CD4-positive, alpha-beta T cell treated with Interleukin-10 for 1 hour (primary cell): ENCODE results near the gene NEK10.
"Not testable (repeated sequence)": the region's sequence is repeated elsewhere in the genome, so short reads cannot be mapped to it uniquely, and the experiment has no call there.

Experiments used
- DNase-seq: peaks from one replicate; pipeline ENCODE4 v3.0.0-alpha.2; 2020

Gene NEK10

GRCh38 chr3:27312044-27312668 is 57.0 kb downstream of the NEK10 start:
- DNase-seq: peak; percentile 68

GRCh38 chr3:27311400-27311799 is 57.8 kb downstream of the NEK10 start:
- no peak for DNase-seq

GRCh38 chr3:27310688-27311087 is 58.5 kb downstream of the NEK10 start:
- DNase-seq: no peak

- no peak for DNase-seq
Observed at GRCh38 chr3:27307566-27307965, 61.6 kb downstream of the NEK10 start.

- no peak for DNase-seq
Observed at GRCh38 chr3:27302891-27303290, 66.3 kb downstream of the NEK10 start.

- DNase-seq: not testable (repeated sequence)
Observed at GRCh38 chr3:27298981-27299380, 70.2 kb downstream of the NEK10 start.

- DNase-seq: no peak
Observed at GRCh38 chr3:27293939-27294338, 75.2 kb downstream of the NEK10 start.

GRCh38 chr3:27290760-27291159 is 78.4 kb downstream of the NEK10 start:
- DNase-seq: no peak

- DNase-seq: no peak
Observed at GRCh38 chr3:27289769-27290413, 79.3 kb downstream of the NEK10 start.

GRCh38 chr3:27287052-27287451 is 82.1 kb downstream of the NEK10 start:
- DNase-seq: no peak

- DNase-seq: not testable (repeated sequence)
Observed at GRCh38 chr3:27286467-27286866, 82.7 kb downstream of the NEK10 start.

- DNase-seq: no peak
Observed at GRCh38 chr3:27285668-27286067, 83.5 kb downstream of the NEK10 start.

GRCh38 chr3:27281671-27282150 is 87.5 kb downstream of the NEK10 start:
- no peak for DNase-seq

- DNase-seq: no peak
Observed at GRCh38 chr3:27279123-27279522, 90.1 kb downstream of the NEK10 start.

- no peak for DNase-seq
Observed at GRCh38 chr3:27278383-27279055, 90.7 kb downstream of the NEK10 start.

GRCh38 chr3:27275441-27275990 is 93.7 kb downstream of the NEK10 start:
- no peak for DNase-seq

GRCh38 chr3:27271890-27272289 is 97.3 kb downstream of the NEK10 start:
- DNase-seq: no peak

GRCh38 chr3:27254896-27255295 is 114.3 kb downstream of the NEK10 start:
- DNase-seq: no peak

GRCh38 chr3:27253831-27254230 is 115.4 kb downstream of the NEK10 start:
- DNase-seq: peak; percentile 8

- DNase-seq: no peak
Observed at GRCh38 chr3:27253391-27253790, 115.8 kb downstream of the NEK10 start.

GRCh38 chr3:27252646-27253045 is 116.5 kb downstream of the NEK10 start:
- DNase-seq: no peak

- no peak for DNase-seq
Observed at GRCh38 chr3:27244374-27244773, 124.8 kb downstream of the NEK10 start.

- no peak for DNase-seq
Observed at GRCh38 chr3:27239951-27240350, 129.2 kb downstream of the NEK10 start.

GRCh38 chr3:27228805-27229204 is 140.4 kb downstream of the NEK10 start:
- DNase-seq: no peak
